ENCODE results near the gene SPRING1.
A peak's percentile ranks its signal among the peaks of the same experiment; 100 is the strongest.

Gene SPRING1

DNA sequence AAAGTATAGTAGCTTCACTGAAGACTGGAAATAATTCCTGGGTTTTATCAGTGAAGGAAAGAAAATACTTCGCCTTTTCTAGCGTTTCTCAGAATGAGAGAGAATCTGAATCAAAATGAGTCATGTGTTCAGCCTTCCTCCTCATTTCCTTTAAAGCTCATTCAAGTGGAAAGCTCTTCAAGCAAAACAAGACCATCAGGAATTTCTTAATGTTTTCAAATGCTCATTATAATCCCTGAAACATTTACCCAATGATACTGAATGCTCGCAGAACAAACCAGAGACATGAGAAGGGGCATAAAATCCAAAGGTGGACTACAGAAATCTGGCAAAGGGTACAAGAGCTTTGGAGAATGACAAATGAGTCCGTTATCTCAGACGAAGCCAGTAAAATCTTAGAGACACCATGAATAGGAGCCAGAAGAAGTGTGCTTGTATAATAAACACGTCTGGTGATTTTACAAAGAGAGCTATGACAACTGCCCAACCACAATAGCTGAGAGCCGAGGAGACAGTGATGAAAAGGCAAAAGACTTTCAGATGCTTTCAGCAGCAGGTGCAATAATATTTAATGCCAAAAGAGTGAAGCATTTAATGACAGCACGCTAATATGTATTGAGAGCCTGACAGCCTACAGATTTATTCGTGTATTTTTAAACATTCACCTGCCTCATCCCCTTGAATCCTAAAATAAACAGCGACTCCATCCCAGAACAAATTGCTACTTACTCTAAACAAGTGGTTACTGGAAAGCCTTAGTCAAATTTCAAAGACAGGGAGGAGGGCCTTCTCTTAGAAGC is 19.0 kb downstream of the SPRING1 start (continued):
- TF ChIP-seq, protein P1, sequence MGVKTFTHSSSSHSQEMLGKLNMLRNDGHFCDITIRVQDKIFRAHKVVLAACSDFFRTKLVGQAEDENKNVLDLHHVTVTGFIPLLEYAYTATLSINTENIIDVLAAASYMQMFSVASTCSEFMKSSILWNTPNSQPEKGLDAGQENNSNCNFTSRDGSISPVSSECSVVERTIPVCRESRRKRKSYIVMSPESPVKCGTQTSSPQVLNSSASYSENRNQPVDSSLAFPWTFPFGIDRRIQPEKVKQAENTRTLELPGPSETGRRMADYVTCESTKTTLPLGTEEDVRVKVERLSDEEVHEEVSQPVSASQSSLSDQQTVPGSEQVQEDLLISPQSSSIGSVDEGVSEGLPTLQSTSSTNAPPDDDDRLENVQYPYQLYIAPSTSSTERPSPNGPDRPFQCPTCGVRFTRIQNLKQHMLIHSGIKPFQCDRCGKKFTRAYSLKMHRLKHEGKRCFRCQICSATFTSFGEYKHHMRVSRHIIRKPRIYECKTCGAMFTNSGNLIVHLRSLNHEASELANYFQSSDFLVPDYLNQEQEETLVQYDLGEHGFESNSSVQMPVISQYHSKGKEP (tag by site-specific recombination; IDR thresholded peaks at IDR 0.05), result peak; percentile 95
- TF ChIP-seq ZNF311 (tag by site-specific recombination; IDR thresholded peaks at IDR 0.05; ENCODE audit: borderline replicate concordance) (no peak), KLF7 (tag by site-specific recombination; IDR thresholded peaks at IDR 0.05; ENCODE audit: borderline replicate concordance) (peak; percentile 61; the same call in 1 of the 2 replicates), ZNF266 (tag by site-specific recombination; IDR thresholded peaks at IDR 0.05; ENCODE audit: low read depth) (no peak), ZFP37 (tag by site-specific recombination; IDR thresholded peaks at IDR 0.05) (no peak), ZNF785 (tag by site-specific recombination; IDR thresholded peaks at IDR 0.05) (no peak), SCRT1 (tag by site-specific recombination; IDR thresholded peaks at IDR 0.05; ENCODE audit: borderline replicate concordance) (peak; percentile 91), ZBTB17 (tag by site-specific recombination; IDR thresholded peaks at IDR 0.05) (peak; percentile 76), ZNF624 (tag by site-specific recombination; IDR thresholded peaks at IDR 0.05) (no peak), ZNF529 (tag by site-specific recombination; IDR thresholded peaks at IDR 0.05; ENCODE audit: insufficient replicate concordance) (no peak), ZNF670 (tag by site-specific recombination; IDR thresholded peaks at IDR 0.05; ENCODE audit: low read depth) (no peak), ZNF274 (IDR thresholded peaks at IDR 0.05; ENCODE audit: low read length) (no peak), ZNF274 (tag by site-specific recombination; IDR thresholded peaks at IDR 0.05; ENCODE audit: borderline replicate concordance) (no peak), HOXD13 (CRISPR knock-in tag; IDR thresholded peaks at IDR 0.05; ENCODE audit: borderline replicate concordance) (no peak), ZNF416 (tag by site-specific recombination; IDR thresholded peaks at IDR 0.05) (no peak), SALL2 (tag by site-specific recombination; IDR thresholded peaks at IDR 0.05; ENCODE audit: borderline replicate concordance) (no peak), ZNF175 (tag by site-specific recombination; IDR thresholded peaks at IDR 0.05) (no peak), ZNF169 (tag by site-specific recombination; IDR thresholded peaks at IDR 0.05) (no peak), ZNF16 (tag by site-specific recombination; IDR thresholded peaks at IDR 0.05; ENCODE audit: low read depth) (no peak), IKZF3 (tag by site-specific recombination; IDR thresholded peaks at IDR 0.05) (peak; percentile 82), ZNF776 (tag by site-specific recombination; IDR thresholded peaks at IDR 0.05; ENCODE audit: borderline replicate concordance) (no peak), ZNF155 (tag by site-specific recombination; IDR thresholded peaks at IDR 0.05) (no peak), ZNF19 (tag by site-specific recombination; IDR thresholded peaks at IDR 0.05; ENCODE audit: low read depth) (no peak), ZNF423 (tag by site-specific recombination; IDR thresholded peaks at IDR 0.05) (0 out of 2 replicates have a peak, but pooled peaks have one; percentile 20), ZNF585B (tag by site-specific recombination; IDR thresholded peaks at IDR 0.05) (no peak)
- TF ChIP-seq, protein P2, sequence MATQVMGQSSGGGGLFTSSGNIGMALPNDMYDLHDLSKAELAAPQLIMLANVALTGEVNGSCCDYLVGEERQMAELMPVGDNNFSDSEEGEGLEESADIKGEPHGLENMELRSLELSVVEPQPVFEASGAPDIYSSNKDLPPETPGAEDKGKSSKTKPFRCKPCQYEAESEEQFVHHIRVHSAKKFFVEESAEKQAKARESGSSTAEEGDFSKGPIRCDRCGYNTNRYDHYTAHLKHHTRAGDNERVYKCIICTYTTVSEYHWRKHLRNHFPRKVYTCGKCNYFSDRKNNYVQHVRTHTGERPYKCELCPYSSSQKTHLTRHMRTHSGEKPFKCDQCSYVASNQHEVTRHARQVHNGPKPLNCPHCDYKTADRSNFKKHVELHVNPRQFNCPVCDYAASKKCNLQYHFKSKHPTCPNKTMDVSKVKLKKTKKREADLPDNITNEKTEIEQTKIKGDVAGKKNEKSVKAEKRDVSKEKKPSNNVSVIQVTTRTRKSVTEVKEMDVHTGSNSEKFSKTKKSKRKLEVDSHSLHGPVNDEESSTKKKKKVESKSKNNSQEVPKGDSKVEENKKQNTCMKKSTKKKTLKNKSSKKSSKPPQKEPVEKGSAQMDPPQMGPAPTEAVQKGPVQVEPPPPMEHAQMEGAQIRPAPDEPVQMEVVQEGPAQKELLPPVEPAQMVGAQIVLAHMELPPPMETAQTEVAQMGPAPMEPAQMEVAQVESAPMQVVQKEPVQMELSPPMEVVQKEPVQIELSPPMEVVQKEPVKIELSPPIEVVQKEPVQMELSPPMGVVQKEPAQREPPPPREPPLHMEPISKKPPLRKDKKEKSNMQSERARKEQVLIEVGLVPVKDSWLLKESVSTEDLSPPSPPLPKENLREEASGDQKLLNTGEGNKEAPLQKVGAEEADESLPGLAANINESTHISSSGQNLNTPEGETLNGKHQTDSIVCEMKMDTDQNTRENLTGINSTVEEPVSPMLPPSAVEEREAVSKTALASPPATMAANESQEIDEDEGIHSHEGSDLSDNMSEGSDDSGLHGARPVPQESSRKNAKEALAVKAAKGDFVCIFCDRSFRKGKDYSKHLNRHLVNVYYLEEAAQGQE (tag by site-specific recombination; IDR thresholded peaks at IDR 0.05), result no peak
- TF ChIP-seq, protein P3, sequence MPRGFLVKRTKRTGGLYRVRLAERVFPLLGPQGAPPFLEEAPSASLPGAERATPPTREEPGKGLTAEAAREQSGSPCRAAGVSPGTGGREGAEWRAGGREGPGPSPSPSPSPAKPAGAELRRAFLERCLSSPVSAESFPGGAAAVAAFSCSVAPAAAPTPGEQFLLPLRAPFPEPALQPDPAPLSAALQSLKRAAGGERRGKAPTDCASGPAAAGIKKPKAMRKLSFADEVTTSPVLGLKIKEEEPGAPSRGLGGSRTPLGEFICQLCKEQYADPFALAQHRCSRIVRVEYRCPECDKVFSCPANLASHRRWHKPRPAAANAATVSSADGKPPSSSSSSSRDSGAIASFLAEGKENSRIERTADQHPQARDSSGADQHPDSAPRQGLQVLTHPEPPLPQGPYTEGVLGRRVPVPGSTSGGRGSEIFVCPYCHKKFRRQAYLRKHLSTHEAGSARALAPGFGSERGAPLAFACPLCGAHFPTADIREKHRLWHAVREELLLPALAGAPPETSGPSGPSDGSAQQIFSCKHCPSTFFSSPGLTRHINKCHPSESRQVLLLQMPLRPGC (tag by site-specific recombination; IDR thresholded peaks at IDR 0.05), result peak; percentile 94
- TF ChIP-seq, protein P4, sequence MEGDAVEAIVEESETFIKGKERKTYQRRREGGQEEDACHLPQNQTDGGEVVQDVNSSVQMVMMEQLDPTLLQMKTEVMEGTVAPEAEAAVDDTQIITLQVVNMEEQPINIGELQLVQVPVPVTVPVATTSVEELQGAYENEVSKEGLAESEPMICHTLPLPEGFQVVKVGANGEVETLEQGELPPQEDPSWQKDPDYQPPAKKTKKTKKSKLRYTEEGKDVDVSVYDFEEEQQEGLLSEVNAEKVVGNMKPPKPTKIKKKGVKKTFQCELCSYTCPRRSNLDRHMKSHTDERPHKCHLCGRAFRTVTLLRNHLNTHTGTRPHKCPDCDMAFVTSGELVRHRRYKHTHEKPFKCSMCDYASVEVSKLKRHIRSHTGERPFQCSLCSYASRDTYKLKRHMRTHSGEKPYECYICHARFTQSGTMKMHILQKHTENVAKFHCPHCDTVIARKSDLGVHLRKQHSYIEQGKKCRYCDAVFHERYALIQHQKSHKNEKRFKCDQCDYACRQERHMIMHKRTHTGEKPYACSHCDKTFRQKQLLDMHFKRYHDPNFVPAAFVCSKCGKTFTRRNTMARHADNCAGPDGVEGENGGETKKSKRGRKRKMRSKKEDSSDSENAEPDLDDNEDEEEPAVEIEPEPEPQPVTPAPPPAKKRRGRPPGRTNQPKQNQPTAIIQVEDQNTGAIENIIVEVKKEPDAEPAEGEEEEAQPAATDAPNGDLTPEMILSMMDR (tag by site-specific recombination; IDR thresholded peaks at IDR 0.05), result no peak
- TF ChIP-seq, protein P5, sequence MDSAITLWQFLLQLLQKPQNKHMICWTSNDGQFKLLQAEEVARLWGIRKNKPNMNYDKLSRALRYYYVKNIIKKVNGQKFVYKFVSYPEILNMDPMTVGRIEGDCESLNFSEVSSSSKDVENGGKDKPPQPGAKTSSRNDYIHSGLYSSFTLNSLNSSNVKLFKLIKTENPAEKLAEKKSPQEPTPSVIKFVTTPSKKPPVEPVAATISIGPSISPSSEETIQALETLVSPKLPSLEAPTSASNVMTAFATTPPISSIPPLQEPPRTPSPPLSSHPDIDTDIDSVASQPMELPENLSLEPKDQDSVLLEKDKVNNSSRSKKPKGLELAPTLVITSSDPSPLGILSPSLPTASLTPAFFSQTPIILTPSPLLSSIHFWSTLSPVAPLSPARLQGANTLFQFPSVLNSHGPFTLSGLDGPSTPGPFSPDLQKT (IDR thresholded peaks at IDR 0.05; ENCODE audit: borderline replicate concordance, low read depth, low read length), result no peak
